Stimulated activated CD4-positive, alpha-beta T cell treated with anti-CD3 and anti-CD28 coated beads, TNF-alpha, amount 100 ng/mL, for 4 hours (primary cell): ENCODE data around the gene FES.

Experiments
- DNase-seq, 3 experiments: peaks; one replicate each; pipeline ENCODE4 v3.0.0-alpha.2; 2020; ENCODE audit warnings: low read depth in 3 of 3

The FES gene

DNA sequence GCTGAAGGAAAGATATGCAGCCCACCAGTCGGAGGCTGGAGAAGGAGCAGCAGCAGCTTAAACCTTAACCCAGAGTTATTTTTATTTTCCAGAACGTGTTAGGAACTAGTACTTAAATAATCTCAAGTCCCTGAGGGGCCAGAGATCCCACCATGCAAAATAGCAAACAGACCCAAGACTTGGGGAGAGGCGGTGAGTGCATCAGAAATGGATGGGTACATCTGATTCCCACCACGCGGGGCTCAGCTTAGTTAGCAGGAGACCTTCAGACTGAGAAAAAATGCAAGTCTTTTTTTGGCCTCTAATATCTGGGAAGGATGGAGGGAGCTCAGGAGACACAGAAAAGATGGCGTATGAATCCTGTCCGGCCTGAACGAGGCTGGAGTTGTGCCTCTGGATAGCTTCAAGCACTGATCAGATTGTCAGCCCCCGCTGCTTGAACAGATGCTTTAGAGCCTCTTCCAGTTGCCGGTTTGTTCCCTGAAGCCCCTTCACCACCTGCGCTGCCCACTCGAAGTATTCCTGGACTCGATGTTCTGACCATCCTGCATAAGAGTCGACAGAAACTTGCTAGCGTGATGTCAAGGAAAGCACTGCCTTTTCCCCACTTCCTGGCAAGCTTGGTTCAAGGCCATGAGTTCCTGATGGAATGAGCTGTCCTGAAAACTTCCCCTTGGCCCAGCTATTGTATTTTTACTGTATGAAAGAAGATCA, 46.7 kb downstream of the FES start:
- no peak for DNase-seq

DNA sequence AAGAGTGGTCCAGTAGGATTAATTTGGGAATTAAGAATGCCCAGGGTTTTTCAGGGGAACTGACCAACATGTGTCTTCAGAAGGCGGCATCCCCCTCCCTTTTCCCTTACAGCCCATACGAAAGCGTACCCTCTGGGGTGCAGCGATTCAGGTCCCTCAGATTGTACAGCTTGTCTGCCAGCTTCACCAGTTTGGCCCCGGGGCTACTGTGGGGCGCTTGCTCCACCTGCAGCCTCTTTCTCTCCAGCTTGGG, 47.2 kb downstream of the FES start:
- no peak for DNase-seq

DNA sequence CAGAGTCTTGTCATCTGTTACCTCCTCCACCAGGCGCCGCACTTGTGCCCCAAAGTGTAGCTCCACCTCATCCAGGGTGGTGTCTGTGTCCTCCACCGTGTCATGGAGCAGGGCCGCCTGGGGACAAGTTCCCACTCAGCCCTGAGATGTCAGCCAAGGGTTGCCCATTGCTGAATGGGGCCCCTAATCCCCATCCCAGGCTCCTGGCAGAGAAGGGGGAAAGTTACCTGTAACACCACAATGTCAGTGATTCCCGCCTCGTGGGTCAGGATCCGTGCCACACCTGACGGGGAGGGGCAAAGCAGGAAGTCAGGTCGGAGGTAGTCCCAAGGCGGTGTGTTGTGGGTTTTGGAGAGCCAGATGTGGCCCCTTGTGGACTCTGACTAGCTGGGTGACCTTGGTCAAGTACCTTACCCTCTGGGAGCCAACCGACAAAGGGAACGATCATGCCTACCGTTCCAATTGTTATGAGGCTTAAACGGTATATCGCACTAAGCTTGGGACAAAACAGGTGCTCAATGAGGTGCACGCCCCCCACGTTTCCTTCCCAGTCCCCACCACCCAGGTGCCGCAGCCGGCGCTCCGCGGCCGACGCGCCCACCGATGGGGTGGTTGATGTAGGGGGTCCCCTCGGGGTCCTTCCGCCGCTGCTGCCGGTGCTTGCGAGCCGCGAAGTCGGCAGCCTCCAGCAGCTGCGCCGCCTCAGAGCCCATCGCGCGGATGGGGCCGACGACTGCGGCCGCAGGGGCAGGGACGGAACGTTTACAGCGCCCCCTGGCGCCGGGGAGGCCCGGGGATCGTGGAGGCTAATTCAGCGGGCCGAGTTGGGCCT, 47.7 kb downstream of the FES start, which contains the start of gene HDDC3:
TSS of gene HDDC3 (minus strand) at position 722 of the 832 bp plus-strand sequence. CDS start at position 713, 9 bp downstream.
- DNase-seq, result peak; percentile 77 to 94 (median 80)

DNA sequence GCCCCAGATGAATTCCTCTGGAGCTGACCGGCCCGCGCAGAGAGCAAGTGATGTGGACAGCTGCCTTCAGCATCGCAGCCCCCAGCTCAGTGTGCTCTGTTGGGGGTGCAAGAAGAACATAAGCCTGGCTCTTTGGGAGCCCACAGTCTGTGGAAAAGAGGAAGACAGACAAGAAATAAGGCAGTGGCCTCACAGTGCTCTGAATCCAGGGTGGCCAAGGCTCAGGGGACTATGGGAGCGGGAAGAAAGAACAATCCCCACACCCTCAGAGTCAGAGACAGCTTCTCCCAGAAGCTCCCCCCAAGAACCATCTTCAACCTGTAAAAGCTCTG, 48.3 kb downstream of the FES start:
- no peak for DNase-seq

DNA sequence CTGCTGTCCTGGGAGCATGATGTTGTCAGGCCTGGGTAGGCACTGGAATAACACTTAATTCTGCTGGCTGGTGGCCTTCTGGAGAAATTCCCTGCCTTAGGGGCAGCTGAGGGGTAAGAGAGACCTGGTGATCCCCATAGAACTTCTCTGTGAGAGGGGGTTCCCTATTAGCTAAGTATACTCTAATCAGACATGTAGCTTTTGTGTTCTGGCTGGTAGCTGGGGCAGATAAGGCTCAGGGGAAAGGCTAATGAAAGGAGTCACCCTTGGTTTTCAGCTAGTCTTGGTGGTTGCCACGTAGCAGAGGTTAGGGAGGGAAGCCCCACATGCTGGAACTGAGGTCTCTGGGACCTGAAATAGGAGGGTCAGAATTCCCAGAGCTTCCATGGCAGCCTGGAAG, 49.0 kb downstream of the FES start:
- DNase-seq, result no peak

DNA sequence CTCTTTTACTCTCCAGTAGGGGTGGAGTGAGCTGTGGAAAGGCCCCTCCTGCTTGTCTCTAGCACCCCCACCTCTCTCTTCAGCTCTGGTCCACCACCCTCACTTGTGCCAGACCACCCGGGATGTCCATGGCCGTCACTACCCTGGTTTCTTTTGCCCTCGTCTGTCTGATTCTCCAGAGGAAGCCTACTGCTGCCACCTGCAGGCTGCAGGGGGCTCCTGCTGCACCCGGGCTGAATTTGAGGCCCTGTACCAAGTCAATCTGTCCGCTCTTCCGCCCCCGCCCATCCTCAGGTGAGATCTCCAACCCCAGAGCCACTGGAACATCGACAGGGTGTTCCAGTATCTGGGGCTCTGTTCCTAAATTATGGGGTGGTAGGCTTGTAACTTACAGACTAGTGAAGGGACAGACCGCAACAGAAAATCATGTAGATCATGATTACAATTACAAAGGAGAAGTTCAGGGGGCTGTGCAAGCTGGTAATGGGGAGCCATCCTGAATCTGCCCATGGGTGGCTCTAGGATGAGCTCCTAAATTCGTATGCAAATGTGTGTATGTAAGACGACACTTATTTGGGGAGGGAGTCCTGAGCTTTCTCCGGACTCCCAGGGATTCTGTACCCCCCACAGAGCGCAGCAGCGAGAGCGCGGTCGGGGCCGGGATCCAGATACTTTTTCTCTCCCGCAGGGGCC, 50.1 kb downstream of the FES start:
- DNase-seq, result peak; percentile 65 to 73 (median 72)

DNA sequence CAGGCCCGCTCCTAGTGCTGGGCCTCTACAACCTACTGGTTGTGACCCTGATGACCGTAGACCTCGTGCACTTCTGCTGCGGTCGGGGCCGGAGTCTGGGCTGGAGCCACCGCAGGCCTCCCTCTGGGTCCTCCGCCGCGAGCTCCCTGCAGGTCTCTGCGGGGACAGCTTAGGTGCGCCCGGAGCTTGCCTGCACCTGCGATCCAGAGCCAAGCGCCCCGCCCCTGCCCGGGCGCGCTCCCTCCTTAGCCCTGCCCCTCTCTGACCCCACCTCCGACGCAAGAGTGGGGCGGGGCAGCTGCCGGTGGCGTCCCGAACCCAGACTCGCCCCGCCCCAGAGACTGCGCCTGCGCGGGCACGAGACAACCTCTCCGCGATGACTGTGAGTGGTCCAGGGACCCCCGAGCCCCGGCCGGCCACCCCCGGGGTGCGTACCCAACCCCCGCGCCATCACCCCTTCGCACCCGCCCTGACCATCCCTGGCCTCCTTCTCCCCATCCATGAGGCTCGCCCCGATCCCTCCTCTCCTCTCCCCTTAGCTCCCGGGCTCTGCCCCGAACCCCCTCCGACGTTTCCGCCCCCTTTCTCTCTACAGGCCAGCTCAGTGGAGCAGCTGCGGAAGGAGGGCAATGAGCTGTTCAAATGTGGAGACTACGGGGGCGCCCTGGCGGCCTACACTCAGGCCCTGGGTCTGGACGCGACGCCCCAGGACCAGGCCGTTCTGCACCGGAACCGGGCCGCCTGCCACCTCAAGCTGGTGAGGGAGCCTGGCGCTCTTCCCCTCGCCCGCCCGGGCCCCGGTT, 50.8 kb downstream of the FES start, which contains the start of gene UNC45A:
TSS of gene UNC45A (plus strand) at position 337 of the 803 bp plus-strand sequence. CDS start at position 377, 40 bp downstream.
- peak; percentile 92 to 98 (median 95) for DNase-seq

DNA sequence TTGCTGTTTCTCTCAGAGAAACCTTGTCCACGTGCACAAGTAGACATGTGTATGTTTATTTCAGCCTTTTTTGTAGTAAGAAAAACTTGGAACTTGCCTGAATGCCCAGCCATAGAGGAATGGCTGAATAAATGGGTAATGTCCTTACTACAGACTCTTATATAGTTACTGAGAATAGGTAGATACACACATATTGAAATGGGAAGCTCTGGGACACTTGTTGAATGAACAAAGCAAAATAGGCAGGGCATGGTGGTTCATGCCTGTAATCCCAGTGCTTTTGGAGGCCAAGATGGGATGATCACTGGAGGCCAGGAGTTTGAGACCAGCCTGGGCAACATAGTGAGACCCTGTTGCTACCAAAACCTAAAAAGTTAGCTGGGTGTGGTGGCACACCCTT, 52.5 kb downstream of the FES start:
- no peak for DNase-seq

DNA sequence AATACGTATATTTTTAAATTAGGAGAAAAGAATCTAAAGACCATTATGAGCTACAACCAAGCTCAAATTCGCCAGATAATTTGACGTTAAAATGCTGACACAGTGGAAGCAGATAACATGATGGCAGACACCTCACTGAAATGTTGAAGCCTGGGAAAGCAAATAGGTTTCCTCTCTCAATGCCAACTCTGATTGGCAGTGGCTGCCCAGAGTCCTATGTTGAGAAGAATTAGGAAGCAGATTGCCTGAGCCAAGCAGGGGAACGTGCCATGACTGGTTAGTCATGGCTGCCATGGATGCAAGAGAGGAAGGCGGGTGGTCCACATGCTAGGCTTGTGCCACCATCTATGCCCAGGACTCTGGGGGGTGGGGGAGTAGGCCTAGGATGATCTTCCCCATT, 54.0 kb downstream of the FES start:
- no peak for DNase-seq

DNA sequence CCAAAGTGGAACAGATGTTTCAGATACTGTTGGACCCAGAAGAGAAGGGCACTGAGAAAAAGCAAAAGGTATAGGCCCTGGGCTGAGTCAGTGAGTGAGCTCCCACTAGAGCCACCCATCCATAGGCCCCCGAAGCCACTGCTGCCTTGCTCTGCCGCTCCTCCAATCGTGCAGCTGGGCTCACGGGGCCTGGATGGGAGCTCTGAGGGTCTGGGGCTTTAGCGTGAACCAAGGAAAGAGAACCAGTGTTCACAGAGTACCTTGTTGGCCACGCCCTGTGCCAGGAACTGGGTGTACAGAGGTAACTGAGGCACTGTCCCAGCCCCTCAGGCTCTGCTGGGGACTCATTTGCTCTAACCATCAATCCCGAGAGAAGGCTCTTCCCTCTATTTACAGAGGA, 55.5 kb downstream of the FES start:
- DNase-seq, result no peak

DNA sequence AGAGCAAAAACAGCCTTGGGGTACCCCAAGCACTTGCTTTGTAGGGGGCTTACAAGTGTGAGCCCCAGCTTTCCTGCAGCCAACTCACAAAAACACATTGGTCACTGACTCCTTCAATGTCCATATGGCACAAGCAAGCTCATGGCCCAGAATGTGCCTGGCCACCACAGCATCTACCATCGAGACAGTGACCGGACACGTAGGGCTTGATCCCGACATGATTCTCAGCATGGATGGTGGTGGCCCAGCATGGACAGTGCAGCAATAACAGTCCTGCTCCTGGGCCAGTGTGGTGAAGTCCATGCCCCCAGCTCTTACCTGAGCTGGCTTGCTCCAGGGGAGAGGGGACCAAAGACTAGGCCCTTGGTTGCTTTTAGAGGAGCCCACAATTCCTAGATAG, 56.7 kb downstream of the FES start:
- DNase-seq, result no peak

DNA sequence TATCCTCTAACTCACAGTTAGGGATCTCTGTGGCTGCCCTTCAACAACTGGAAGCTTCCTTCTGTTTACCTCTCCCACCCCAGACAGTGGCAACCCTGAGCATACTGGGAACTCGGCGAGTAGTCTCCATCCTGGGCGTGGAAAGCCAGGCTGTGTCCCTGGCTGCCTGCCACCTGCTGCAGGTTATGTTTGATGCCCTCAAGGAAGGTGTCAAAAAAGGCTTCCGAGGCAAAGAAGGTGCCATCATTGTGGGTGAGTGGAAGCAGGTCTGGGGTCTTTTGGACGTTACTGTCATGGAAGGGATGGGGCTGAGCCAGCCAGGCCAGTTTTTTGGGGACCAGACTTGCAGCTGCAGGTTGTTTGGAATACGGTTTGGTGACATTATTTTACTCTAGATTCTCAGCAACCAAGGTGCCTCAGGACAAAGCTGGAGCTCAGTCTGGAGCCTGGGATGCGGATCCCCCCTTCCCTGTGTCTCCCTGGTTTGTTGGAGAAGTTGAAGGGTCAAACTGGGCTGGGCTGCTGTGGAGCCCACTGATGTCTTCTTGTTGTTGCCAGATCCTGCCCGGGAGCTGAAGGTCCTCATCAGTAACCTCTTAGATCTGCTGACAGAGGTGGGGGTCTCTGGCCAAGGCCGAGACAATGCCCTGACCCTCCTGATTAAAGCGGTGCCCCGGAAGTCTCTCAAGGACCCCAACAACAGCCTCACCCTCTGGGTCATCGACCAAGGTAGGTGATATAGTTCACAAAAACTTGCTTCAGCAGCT, 58.2 kb downstream of the FES start:
- DNase-seq, result no peak

DNA sequence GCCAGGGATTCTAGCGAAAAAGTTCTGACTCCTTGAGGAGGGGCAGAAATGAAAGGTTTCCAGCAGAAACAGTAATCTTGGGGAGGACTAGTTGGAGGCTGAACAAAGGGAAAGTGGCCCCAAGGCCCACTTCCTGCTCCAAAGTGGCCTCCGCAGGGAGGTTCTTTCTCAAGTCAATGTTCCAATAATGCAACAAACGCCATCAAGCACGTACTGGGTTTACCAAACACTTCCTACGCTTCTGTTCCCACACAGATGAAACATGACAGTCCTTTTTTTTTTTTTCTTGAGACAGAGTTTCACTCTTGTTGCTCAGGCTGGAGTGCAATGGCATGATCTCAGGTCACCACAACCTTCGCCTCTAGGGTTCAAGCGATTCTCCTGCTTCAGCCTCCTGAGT, 60.8 kb downstream of the FES start:
- no peak for DNase-seq
